SK-N-MC (cell line): ENCODE measurements around the gene RBM46.

Experiments used
- DNase-seq: peaks from one replicate; pipeline ENCODE4 v3.0.0-alpha.2; 2011; ENCODE audit warnings: low read depth, low spot score
- H3K27ac ChIP-seq: fragments of 200-600 bp; sonication (generic); 2 replicates; pipeline ENCODE4 v1.5.1; 2016; ENCODE audit warnings: mixed run types
- H3K36me3 ChIP-seq: fragments of 200-600 bp; sonication (generic); 2 replicates; pipeline ENCODE4 v1.6.1; 2017; ENCODE audit warnings: antibody characterized with exemption, low read length, mixed read lengths; ENCODE audit not compliant: insufficient read depth
- H3K4me3 ChIP-seq: fragments of 200-600 bp; sonication (generic); 2 replicates; pipeline ENCODE4 v1.5.1; 2016
- H3K9ac ChIP-seq: fragments of 200-600 bp; sonication (generic); 2 replicates; pipeline ENCODE4 v1.8.0; 2017; ENCODE audit warnings: mixed run types, mixed read lengths; ENCODE audit not compliant: insufficient read length
- H3K9me3 ChIP-seq: fragments of 200-600 bp; sonication (generic); 2 replicates; pipeline ENCODE4 v1.6.1; 2017; ENCODE audit warnings: low read depth, mild to moderate bottlenecking, antibody characterized with exemption, low read length, moderate library complexity, mixed read lengths
- EZH2 ChIP-seq: fragments of 200-600 bp; sonication (generic); IDR thresholded peaks from one replicate; pipeline ENCODE4 v1.6.1; 2017; ENCODE audit warnings: antibody characterized with exemption
- FOXP2 ChIP-seq: optimal IDR thresholded peaks from 2 replicates; pipeline ENCODE3; 2011; ENCODE audit warnings: mild to moderate bottlenecking, moderate library complexity; ENCODE audit not compliant: insufficient read depth; ENCODE audit errors: extremely low read length, control extremely low read depth
- POLR2AphosphoS5 ChIP-seq: IDR thresholded peaks from 2 replicates; pipeline ENCODE4 v1.6.1; 2012; ENCODE audit warnings: mild to moderate bottlenecking, low read depth, low read length, borderline replicate concordance

Gene RBM46, protein sequence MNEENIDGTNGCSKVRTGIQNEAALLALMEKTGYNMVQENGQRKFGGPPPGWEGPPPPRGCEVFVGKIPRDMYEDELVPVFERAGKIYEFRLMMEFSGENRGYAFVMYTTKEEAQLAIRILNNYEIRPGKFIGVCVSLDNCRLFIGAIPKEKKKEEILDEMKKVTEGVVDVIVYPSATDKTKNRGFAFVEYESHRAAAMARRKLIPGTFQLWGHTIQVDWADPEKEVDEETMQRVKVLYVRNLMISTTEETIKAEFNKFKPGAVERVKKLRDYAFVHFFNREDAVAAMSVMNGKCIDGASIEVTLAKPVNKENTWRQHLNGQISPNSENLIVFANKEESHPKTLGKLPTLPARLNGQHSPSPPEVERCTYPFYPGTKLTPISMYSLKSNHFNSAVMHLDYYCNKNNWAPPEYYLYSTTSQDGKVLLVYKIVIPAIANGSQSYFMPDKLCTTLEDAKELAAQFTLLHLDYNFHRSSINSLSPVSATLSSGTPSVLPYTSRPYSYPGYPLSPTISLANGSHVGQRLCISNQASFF

GRCh38 chr4:154781126-154781982 is at the start of gene RBM46:
Gene RBM46 (plus strand): TSS chr4:154781272. CDS start chr4:154796753, 15,481 bp downstream.
- Histone ChIP-seq H3K9me3 (no peaks in the 10 kb centered on the region), H3K9ac (no peak within 1 kb of the TSS), H3K27ac (no peak within 1 kb of the TSS), H3K36me3 (no peaks in the 10 kb centered on the region), H3K4me3 (no peak within 1 kb of the TSS)
- TF ChIP-seq FOXP2 (no peak), EZH2 (no peak), POLR2AphosphoS5 (no peak)
- DNase-seq = no peak

GRCh38 chr4:154731756-154732155 is 49.3 kb upstream of the RBM46 start:
- TF ChIP-seq EZH2 (no peak), FOXP2 (no peak), POLR2AphosphoS5 (no peak)
- H3K36me3 ChIP-seq = no peaks in the 10 kb centered on the region
- H3K9me3 ChIP-seq = no peaks in the 10 kb centered on the region
- H3K4me3 ChIP-seq = no peak overlapping the region
- H3K27ac ChIP-seq = no peak overlapping the region
- DNase-seq = no peak
- no peak overlapping the region for H3K9ac ChIP-seq

GRCh38 chr4:154732669-154733068 is 48.4 kb upstream of the RBM46 start:
- no peak for DNase-seq
- no peak overlapping the region for H3K4me3 ChIP-seq
- no peak overlapping the region for H3K9ac ChIP-seq
- no peak for TF ChIP-seq FOXP2
- no peak for TF ChIP-seq POLR2AphosphoS5
- no peak for TF ChIP-seq EZH2
- H3K9me3 ChIP-seq = no peaks in the 10 kb centered on the region
- no peak overlapping the region for H3K27ac ChIP-seq
- H3K36me3 ChIP-seq = no peaks in the 10 kb centered on the region

- no peak overlapping the region for H3K4me3 ChIP-seq
- no peaks in the 10 kb centered on the region for H3K9me3 ChIP-seq
Observed at GRCh38 chr4:154736770-154737169, 44.3 kb upstream of the RBM46 start.

GRCh38 chr4:154738426-154738825 is 42.6 kb upstream of the RBM46 start:
- Histone ChIP-seq H3K27ac (no peak overlapping the region), H3K36me3 (no peaks in the 10 kb centered on the region), H3K4me3 (no peak overlapping the region), H3K9ac (no peak overlapping the region), H3K9me3 (no peaks in the 10 kb centered on the region)
- DNase-seq = no peak
- TF ChIP-seq FOXP2 (no peak), EZH2 (no peak), POLR2AphosphoS5 (no peak)

More at GRCh38 chr4:154736770-154737169, 44.3 kb upstream of the RBM46 start:
- no peak overlapping the region for H3K27ac ChIP-seq
- no peak for DNase-seq
- TF ChIP-seq EZH2 (no peak), POLR2AphosphoS5 (no peak), FOXP2 (no peak)
- no peak overlapping the region for H3K9ac ChIP-seq
- no peaks in the 10 kb centered on the region for H3K36me3 ChIP-seq

DNA sequence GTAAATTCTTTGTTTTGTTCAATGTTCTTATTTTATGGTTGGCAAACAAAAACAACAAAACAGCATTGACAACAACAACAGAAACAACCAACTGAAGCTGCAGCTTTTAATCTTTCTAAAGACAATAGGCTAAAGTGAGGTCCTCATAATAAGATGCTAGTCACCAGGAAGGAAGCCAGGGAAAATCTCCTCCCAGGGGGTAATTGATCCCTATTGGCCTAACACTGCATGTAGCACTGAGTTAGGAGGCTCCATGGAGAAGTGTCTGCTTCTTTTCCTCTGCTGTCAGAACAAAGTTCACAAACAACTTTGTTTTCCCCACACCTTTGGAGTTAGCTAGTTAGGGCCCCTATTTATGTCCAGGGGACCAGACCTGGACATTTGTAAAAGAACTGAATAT is 42.0 kb upstream of the RBM46 start:
- no peaks in the 10 kb centered on the region for H3K9me3 ChIP-seq
- no peak overlapping the region for H3K9ac ChIP-seq
- DNase-seq = no peak
- no peak for TF ChIP-seq POLR2AphosphoS5
- TF ChIP-seq FOXP2 = no peak
- TF ChIP-seq EZH2 = no peak
- H3K36me3 ChIP-seq = no peaks in the 10 kb centered on the region
- no peak overlapping the region for H3K4me3 ChIP-seq
- no peak overlapping the region for H3K27ac ChIP-seq

DNA sequence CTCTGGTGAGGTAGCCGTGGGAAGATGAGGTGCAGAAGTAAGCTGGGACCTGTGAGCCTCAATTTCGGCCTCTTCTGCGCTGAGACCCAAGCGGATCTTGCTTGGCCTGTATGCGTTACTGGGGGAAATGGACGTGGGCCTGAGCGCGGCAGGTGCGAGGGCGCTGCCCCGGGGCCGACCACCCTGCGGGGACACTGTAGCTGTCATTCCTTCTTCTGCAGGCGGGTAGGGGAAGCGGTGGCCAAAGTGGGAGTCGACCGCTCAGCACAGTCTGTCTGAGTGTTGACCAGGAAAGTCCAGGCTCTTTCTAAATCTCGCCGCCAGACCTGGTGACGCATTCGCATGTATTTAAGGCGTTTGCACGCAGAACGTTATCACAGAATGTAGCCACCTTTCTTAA is 40.6 kb upstream of the RBM46 start:
- Histone ChIP-seq H3K4me3 (no peak overlapping the region), H3K9me3 (no peaks in the 10 kb centered on the region), H3K27ac (no peak overlapping the region), H3K36me3 (no peaks in the 10 kb centered on the region), H3K9ac (no peak overlapping the region)
- TF ChIP-seq EZH2 (no peak), FOXP2 (no peak), POLR2AphosphoS5 (no peak)
- no peak for DNase-seq

- DNase-seq = no peak
- H3K27ac ChIP-seq = no peak overlapping the region
- no peak overlapping the region for H3K9ac ChIP-seq
- TF ChIP-seq EZH2 = no peak
- TF ChIP-seq POLR2AphosphoS5 = no peak
- no peak for TF ChIP-seq FOXP2
- no peak overlapping the region for H3K4me3 ChIP-seq
- no peaks in the 10 kb centered on the region for H3K36me3 ChIP-seq
- H3K9me3 ChIP-seq = no peaks in the 10 kb centered on the region
Observed at GRCh38 chr4:154741131-154741665, 39.9 kb upstream of the RBM46 start.
